Measurements from ENCODE around the gene NSG1. TPM values are rescaled to one million over a fixed set of nuclear protein-coding genes. Genes with fewer than 3 reads are reported as not detected.

The NSG1 gene
- total RNA-seq, 1 donor from 2014 or later = 2.4 TPM

- DNase-seq (ENCODE audit: low read depth) (no peak), FAIRE-seq (no peak)
- Histone ChIP-seq H3K4me3 (ENCODE audit: low read depth, low read length) (no peak overlapping the region), H3K36me3 (ENCODE audit: control insufficient read depth, insufficient read depth, low read length) (peaks cover 8% of the 10 kb centered on the region), H3K27me3 (ENCODE audit: control insufficient read depth, insufficient read depth, low read length) (no peaks in the 10 kb centered on the region)
- TF ChIP-seq CTCF (IDR thresholded peaks at IDR 0.05; ENCODE audit: insufficient read depth, low read length, severe bottlenecking) = no peak
These were observed 3.8 kb downstream of the NSG1 start for GRCh38 chr4:4390515-4391240.

- Histone ChIP-seq H3K4me3 (ENCODE audit: low read depth, low read length) (no peak overlapping the region), H3K36me3 (ENCODE audit: control insufficient read depth, insufficient read depth, low read length) (peaks cover 9% of the 10 kb centered on the region), H3K27me3 (ENCODE audit: control insufficient read depth, insufficient read depth, low read length) (no peaks in the 10 kb centered on the region)
- FAIRE-seq = no peak
- TF ChIP-seq CTCF (IDR thresholded peaks at IDR 0.05; ENCODE audit: insufficient read depth, low read length, severe bottlenecking) = no peak
- no peak for DNase-seq (ENCODE audit: low read depth)
These were observed 5.0 kb downstream of the NSG1 start for GRCh38 chr4:4391866-4392265.

GRCh38 chr4:4392501-4393183 lies 5.7 kb downstream of the NSG1 start:
- Histone ChIP-seq H3K4me3 (ENCODE audit: low read depth, low read length) (no peak overlapping the region), H3K27me3 (ENCODE audit: control insufficient read depth, insufficient read depth, low read length) (no peaks in the 10 kb centered on the region), H3K36me3 (ENCODE audit: control insufficient read depth, insufficient read depth, low read length) (peaks cover 11% of the 10 kb centered on the region)
- DNase-seq (ENCODE audit: low read depth) = peak; percentile 93
- no peak for TF ChIP-seq CTCF (IDR thresholded peaks at IDR 0.05; ENCODE audit: insufficient read depth, low read length, severe bottlenecking)
- peak; percentile 98 for FAIRE-seq

GRCh38 chr4:4394644-4395043 lies 7.7 kb downstream of the NSG1 start:
- DNase-seq (ENCODE audit: low read depth) (peak; percentile 87), FAIRE-seq (peak; percentile 7)
- H3K4me3 ChIP-seq (ENCODE audit: low read depth, low read length) = no peak overlapping the region
- no peak for TF ChIP-seq CTCF (IDR thresholded peaks at IDR 0.05; ENCODE audit: insufficient read depth, low read length, severe bottlenecking)
- no peaks in the 10 kb centered on the region for H3K27me3 ChIP-seq (ENCODE audit: control insufficient read depth, insufficient read depth, low read length)
- H3K36me3 ChIP-seq (ENCODE audit: control insufficient read depth, insufficient read depth, low read length) = peaks cover 11% of the 10 kb centered on the region

GRCh38 chr4:4395371-4395770 lies 8.5 kb downstream of the NSG1 start:
- H3K36me3 ChIP-seq (ENCODE audit: control insufficient read depth, insufficient read depth, low read length) = peaks cover 11% of the 10 kb centered on the region
- no peaks in the 10 kb centered on the region for H3K27me3 ChIP-seq (ENCODE audit: control insufficient read depth, insufficient read depth, low read length)
- DNase-seq (ENCODE audit: low read depth) (no peak), FAIRE-seq (no peak)
- TF ChIP-seq CTCF (IDR thresholded peaks at IDR 0.05; ENCODE audit: insufficient read depth, low read length, severe bottlenecking) = no peak
- H3K4me3 ChIP-seq (ENCODE audit: low read depth, low read length) = no peak overlapping the region
